Spleen (tissue), 11 donors: Measurements from ENCODE around the gene LRIG3. TPM values are rescaled to one million over a fixed set of nuclear protein-coding genes. Genes with fewer than 3 reads are reported as not detected.

Experiments
- DNase-seq: peaks from one replicate; pipeline ENCODE4 v3.0.0-alpha.2; 2020
- H3K27ac ChIP-seq, 8 donors: fragments of 200-600 bp; sonication (generic) in 7 of 8; 1 replicate in 4 of 8; 2 replicates in 4 of 8; pipeline versions ENCODE4 v1.5.0 to v1.8.0; 2016 to 2021; ENCODE audit warnings: inconsistent platforms in 4 of 8, mild to moderate bottlenecking in 4 of 8, moderate library complexity in 1 of 8
- H3K27me3 ChIP-seq, 7 donors: fragments of 200-600 bp; sonication (generic) in 6 of 7; replicated peaks in 1 of 7; 1 replicate in 4 of 7; 2 replicates in 3 of 7; pipeline versions ENCODE4 v1.5.0 to v1.8.0; 2016 to 2021; ENCODE audit warnings: inconsistent platforms in 3 of 7, mild to moderate bottlenecking in 1 of 7
- H3K36me3 ChIP-seq, 6 donors: fragments of 200-600 bp; sonication (generic) in 5 of 6; 1 replicate in 4 of 6; 2 replicates in 2 of 6; pipeline versions ENCODE4 v1.5.0 to v1.8.0; 2016 to 2021; ENCODE audit warnings: inconsistent platforms in 2 of 6
- H3K4me1 ChIP-seq, 6 donors: fragments of 200-600 bp; sonication (generic) in 5 of 6; 1 replicate in 3 of 6; 2 replicates in 3 of 6; pipeline versions ENCODE4 v1.5.0 to v1.8.0; 2016 to 2021; ENCODE audit warnings: inconsistent platforms in 3 of 6
- H3K4me3 ChIP-seq, 8 donors: fragments of 200-600 bp; sonication (generic) in 7 of 8; 1 replicate in 4 of 8; 2 replicates in 4 of 8; pipeline versions ENCODE4 v1.5.0 to v1.8.0; 2016 to 2021; ENCODE audit warnings: inconsistent platforms in 4 of 8, mild to moderate bottlenecking in 4 of 8, moderate library complexity in 2 of 8
- H3K9me3 ChIP-seq, 8 donors: fragments of 200-600 bp; sonication (generic) in 7 of 8; 1 replicate in 4 of 8; 2 replicates in 4 of 8; pipeline versions ENCODE4 v1.5.0 to v1.8.0; 2016 to 2021; ENCODE audit warnings: inconsistent platforms in 4 of 8
- CTCF ChIP-seq, 11 experiments: fragments of 200-600 bp in 7 of 11; fragments of 450-650 bp in 4 of 11; sonication (generic) in 4 of 11; IDR thresholded peaks in 8 of 11; conservative IDR thresholded peaks in 3 of 11; 1 replicate in 7 of 11; 2 replicates in 4 of 11; pipeline versions ENCODE4 v1.4.0 to v1.8.0; 2016 to 2021; ENCODE audit warnings: antibody characterized with exemption in 11 of 11, inconsistent platforms in 4 of 11, mild to moderate bottlenecking in 1 of 11
- POLR2A ChIP-seq, 3 donors: fragments of 450-650 bp; IDR thresholded peaks; one replicate each; pipeline ENCODE4 v1.5.1; 2017; ENCODE audit warnings: antibody characterized with exemption in 3 of 3, mild to moderate bottlenecking in 1 of 3
- POLR2AphosphoS5 ChIP-seq, 3 donors: sonication (generic); formaldehyde crosslinking; IDR thresholded peaks; one replicate each; pipeline ENCODE4 v1.5.1; 2017; ENCODE audit warnings: antibody characterized with exemption in 3 of 3
- WGBS, 5 donors: extraction: QIAGEN DNeasy Blood & Tissue Kit in 3 of 5; methylation state at CpG; one replicate each; pipeline versions ENCODE4 v1.1.5 to v1.1.7; 2013 to 2018; 5-methylcytosine and 5-hydroxymethylcytosine counted together
- intact Hi-C: fragments of 100-400 bp; cut with DNase I; formaldehyde crosslinking; loops from one replicate; pipeline ENCODE4 v1.15.0; 2023; ENCODE audit warnings: low total_unique reads
- polyA plus RNA-seq, 3 donors: library from polyadenylated mRNA; stranded (reverse); fragments of 200-250 nt; gene quantifications; one replicate each; pipeline ENCODE4 v1.2.1, GENCODE V29; 2013
- total RNA-seq, 7 donors: library from RNA; depleted of rRNA in 3 of 7; stranded (reverse); fragments of >200 nt in 3 of 7; fragmentation: NEBNext Ultra II Directional in 4 of 7; extraction: Animal tissue kit (Norgen Biotek cat#: 25700) in 4 of 7; gene quantifications; one replicate each; pipeline versions ENCODE4 v1.1.0 to v1.2.1, GENCODE V29; 2016 to 2021
- donor health status: healthy with polysubstance abuse.
- donor health status: DM: no; HTN: no; CAD: no; lungs with moderate emphysema.
- donor health status: DM: no; HTN: no; CAD: no.
- donor health status: Bipolar disorder and iron deficiency.
- donor health status: healthy.
- donor health status: DM: no; HTN: no; CAD: no.
- donor health status: DM: yes; HTN: yes; CAD: no.

The LRIG3 gene
- total and polyA plus RNA-seq, 10 donors, result 1.3 to 110 (median 23.7) TPM

DNA sequence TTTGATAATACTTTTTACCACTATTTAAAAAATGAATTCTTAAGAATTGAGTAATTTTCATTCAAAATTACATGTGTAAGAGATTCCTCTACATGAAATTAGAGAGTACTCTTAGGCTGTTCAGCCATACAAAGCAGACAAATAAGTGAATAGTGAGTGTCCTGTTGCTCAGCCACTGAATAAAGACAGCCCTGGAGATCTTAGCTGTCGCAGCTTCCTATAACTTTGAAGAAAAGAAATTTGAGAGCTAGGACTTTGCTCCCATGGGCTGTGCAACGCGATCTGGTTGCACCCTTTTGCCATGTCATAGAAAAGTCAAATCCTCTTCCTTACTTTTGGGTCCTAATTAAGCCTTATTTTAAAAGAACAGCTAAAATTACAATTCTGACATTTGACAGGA, 40.9 kb upstream of the LRIG3 start:
- no peak overlapping the region for H3K4me3 ChIP-seq
- TF ChIP-seq CTCF (IDR thresholded peaks at IDR 0.05 in 8 of 11, conservative IDR thresholded peaks at IDR 0.05 in 3 of 11) (no peak), POLR2AphosphoS5 (IDR thresholded peaks at IDR 0.05) (no peak), POLR2A (IDR thresholded peaks at IDR 0.05) (no peak)
- WGBS, 5 donors, result 66 to 82% (median 76%) methylated on average over 3 of the region's 3 CpGs
- no peaks in the 10 kb centered on the region for H3K4me1 ChIP-seq
- intact Hi-C loops, result no loop called here
- H3K27ac ChIP-seq, result no peak overlapping the region
- DNase-seq, result no peak
- no peaks in the 10 kb centered on the region for H3K9me3 ChIP-seq
- no peaks in the 10 kb centered on the region for H3K27me3 ChIP-seq
- H3K36me3 ChIP-seq, result no peaks in the 10 kb centered on the region

DNA sequence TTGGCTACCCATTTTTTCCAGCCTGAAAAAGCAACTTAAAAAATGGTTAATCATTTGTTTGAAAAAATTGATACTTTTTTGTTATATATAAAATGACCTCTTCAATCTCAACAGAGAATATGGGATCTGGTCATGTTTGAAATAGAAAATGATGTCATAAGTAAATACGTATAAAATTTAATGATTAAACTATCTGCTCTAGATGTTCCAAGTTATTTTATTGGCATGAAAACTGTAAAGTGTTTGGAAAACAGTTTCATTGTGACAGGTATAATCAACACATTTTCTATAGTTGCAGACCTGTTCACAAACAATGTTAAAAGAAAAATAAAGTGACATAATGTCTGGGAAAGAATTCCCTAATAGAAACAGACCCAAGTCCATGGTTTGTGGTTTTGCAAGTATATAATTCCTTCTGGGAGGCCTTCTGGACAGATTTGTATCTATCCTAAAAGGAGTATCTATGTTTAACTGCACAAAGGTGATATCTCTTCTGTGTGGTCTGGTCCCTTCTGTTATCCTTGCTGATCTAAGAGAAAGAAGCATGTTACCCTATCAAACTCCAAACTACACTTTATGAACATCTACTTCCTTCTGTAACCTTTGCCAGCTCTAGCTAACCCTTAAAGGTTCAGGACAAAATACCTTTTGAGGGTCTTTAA, 39.5 kb upstream of the LRIG3 start:
- H3K4me3 ChIP-seq, result no peak overlapping the region
- H3K27ac ChIP-seq, result no peak overlapping the region
- no peaks in the 10 kb centered on the region for H3K36me3 ChIP-seq
- 87 to 96% (median 90%) methylated on average over 1 of the region's 1 CpG for WGBS, 5 donors
- H3K9me3 ChIP-seq, result no peaks in the 10 kb centered on the region
- H3K27me3 ChIP-seq, result no peaks in the 10 kb centered on the region
- intact Hi-C loops, result no loop called here
- TF ChIP-seq POLR2AphosphoS5 (IDR thresholded peaks at IDR 0.05) (no peak), POLR2A (IDR thresholded peaks at IDR 0.05) (no peak), CTCF (IDR thresholded peaks at IDR 0.05 in 8 of 11, conservative IDR thresholded peaks at IDR 0.05 in 3 of 11) (no peak)
- no peaks in the 10 kb centered on the region for H3K4me1 ChIP-seq
- DNase-seq, result no peak

DNA sequence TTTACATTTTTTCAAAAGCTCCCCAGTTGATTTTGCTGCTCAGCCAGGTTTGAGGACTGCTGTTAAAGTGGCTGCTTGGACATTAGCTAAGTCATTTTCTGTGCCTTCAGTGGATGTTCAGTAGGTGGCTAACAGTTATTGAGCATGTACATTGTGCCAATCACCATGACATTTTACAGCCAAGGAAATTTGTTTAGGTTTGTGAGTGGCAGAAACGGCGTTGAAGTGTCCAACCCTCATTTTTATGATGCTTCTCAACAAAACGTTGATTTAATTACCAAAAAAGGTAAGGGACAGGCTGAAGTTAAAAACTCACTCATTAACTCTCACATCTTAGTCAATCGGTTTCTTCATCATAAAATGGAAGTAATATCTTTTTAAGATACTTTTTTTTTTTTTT, 37.0 kb upstream of the LRIG3 start:
- no peaks in the 10 kb centered on the region for H3K36me3 ChIP-seq
- intact Hi-C loops, result no loop called here
- WGBS, 5 donors, result 79 to 89% (median 84%) methylated on average over 4 of the region's 4 CpGs
- H3K27ac ChIP-seq, result no peak overlapping the region
- TF ChIP-seq POLR2AphosphoS5 (IDR thresholded peaks at IDR 0.05) (no peak), POLR2A (IDR thresholded peaks at IDR 0.05) (no peak), CTCF (IDR thresholded peaks at IDR 0.05 in 8 of 11, conservative IDR thresholded peaks at IDR 0.05 in 3 of 11) (no peak)
- H3K27me3 ChIP-seq, result no peaks in the 10 kb centered on the region
- H3K4me3 ChIP-seq, result no peak overlapping the region
- no peaks in the 10 kb centered on the region for H3K4me1 ChIP-seq
- no peak for DNase-seq
- H3K9me3 ChIP-seq, result no peaks in the 10 kb centered on the region

- H3K27me3 ChIP-seq, result no peaks in the 10 kb centered on the region
- intact Hi-C loops, result no loop called here
- no peaks in the 10 kb centered on the region for H3K36me3 ChIP-seq
- H3K9me3 ChIP-seq, result no peaks in the 10 kb centered on the region
- H3K4me3 ChIP-seq, result no peak overlapping the region
- TF ChIP-seq POLR2A (IDR thresholded peaks at IDR 0.05) (no peak), POLR2AphosphoS5 (IDR thresholded peaks at IDR 0.05) (no peak), CTCF (IDR thresholded peaks at IDR 0.05 in 8 of 11, conservative IDR thresholded peaks at IDR 0.05 in 3 of 11) (no peak)
- no peak overlapping the region for H3K27ac ChIP-seq
- WGBS, 5 donors, result 63 to 82% (median 75%) methylated on average over 1 of the region's 1 CpG
- no peak for DNase-seq
- H3K4me1 ChIP-seq, result no peaks in the 10 kb centered on the region
These were observed 35.5 kb upstream of the LRIG3 start for GRCh38 chr12:58955849-58956248.
